K562 (cell line): ENCODE measurements around the gene PPP2R1A. TPM values are rescaled to one million over a fixed set of nuclear protein-coding genes. Genes with fewer than 3 reads are reported as not detected.
A peak's percentile ranks its signal among the peaks of the same experiment; 100 is the strongest.

Experiments
- ATAC-seq: fragments of 200-7000 bp; cut with Tn5 transposase; 3 replicates; pipeline ENCODE4 v1.9.1; 2020; ENCODE audit warnings: moderate library complexity
- BruUV-seq: library from RNA; stranded (reverse); fragments of 400-500 nt; replicated peaks from 2 replicates; lab custom pipeline; 2021; lab: Mats Ljungman, UMichigan
- CTCF ChIA-PET: fragments of 300-600 bp; formaldehyde crosslinking; extraction: SDS; loops from one replicate; lab custom pipeline; 2021; ENCODE audit warnings: low intra/inter-chr PET ratio; lab: Yijun Ruan, JAX
- POLR2A ChIA-PET: fragments of 300-600, 350-650 bp; sonication (Branson Sonifier 250); formaldehyde crosslinking; extraction: SDS; loops from one replicate; lab custom pipeline; 2021; ENCODE audit warnings: antibody characterized with exemption, inconsistent platforms; lab: Yijun Ruan, JAX
- DNase-seq, 4 experiments: peaks; one replicate each; pipeline versions ENCODE4 v3.0.0 to v3.0.0-alpha.2; 2011 to 2018; ENCODE audit warnings: low spot score in 3 of 4, mixed read lengths in 3 of 4; ENCODE audit errors: extremely low read depth in 1 of 4
- FAIRE-seq: peaks from 2 replicates; lab custom pipeline; 2011; peaks lifted over from hg19 to GRCh38; lab: Jason Lieb, UNC
- H2AFZ ChIP-seq: 2 replicates; pipeline ENCODE4 v1.6.0; 2011; ENCODE audit warnings: low read depth, low read length, control low read depth, inconsistent platforms
- H3K27ac ChIP-seq: fragments of 200-600 bp; 3 replicates; pipeline ENCODE4 v1.8.0; 2011; ENCODE audit warnings: low read depth, mild to moderate bottlenecking, control low read depth, inconsistent platforms, low read length, moderate library complexity, mixed read lengths; ENCODE audit errors: extremely low read depth
- H3K27me3 ChIP-seq, 2 experiments: fragments of 300-600 bp in 1 of 2; 2 replicates in 1 of 2; 3 replicates in 1 of 2; pipeline versions ENCODE4 v1.6.0 to v1.8.0; 2011; ENCODE audit warnings: inconsistent platforms in 2 of 2, low read length in 2 of 2, mild to moderate bottlenecking in 1 of 2, mixed read lengths in 1 of 2, moderate library complexity in 1 of 2; ENCODE audit not compliant: control insufficient read depth in 2 of 2, insufficient read depth in 2 of 2
- H3K36me3 ChIP-seq: fragments of 300-600 bp; 3 replicates; pipeline ENCODE4 v1.8.0; 2011; ENCODE audit warnings: mild to moderate bottlenecking, low read length, inconsistent platforms; ENCODE audit not compliant: control insufficient read depth, insufficient read depth
- H3K4me1 ChIP-seq, 2 experiments: fragments of 200-600 bp in 1 of 2; replicated peaks in 1 of 2; 2 replicates in 1 of 2; 3 replicates in 1 of 2; pipeline versions ENCODE4 v1.5.1 to v1.8.0; 2011; ENCODE audit warnings: inconsistent platforms in 2 of 2, low read length in 2 of 2, mild to moderate bottlenecking in 1 of 2, mixed read lengths in 1 of 2, moderate library complexity in 1 of 2; ENCODE audit not compliant: control insufficient read depth in 2 of 2, insufficient read depth in 2 of 2
- H3K4me2 ChIP-seq: 2 replicates; pipeline ENCODE4 v1.6.1; 2011; ENCODE audit warnings: low read length, control low read depth, inconsistent platforms, mixed read lengths; ENCODE audit not compliant: insufficient read depth
- H3K4me3 ChIP-seq: fragments of 200-600 bp; sonication (generic), shearing (Covaris generic); 2 replicates; pipeline ENCODE4 v1.5.1; 2016; ENCODE audit warnings: control low read depth, inconsistent platforms
- H3K79me2 ChIP-seq: fragments of 200-600 bp; 3 replicates; pipeline ENCODE4 v1.8.0; 2011; ENCODE audit warnings: low read length, inconsistent platforms; ENCODE audit not compliant: control insufficient read depth, insufficient read depth
- H3K9ac ChIP-seq, 2 experiments: 2 replicates each; pipeline versions ENCODE4 v1.6.0 to v1.6.1; 2011; ENCODE audit warnings: low read depth in 2 of 2, low read length in 2 of 2, control low read depth in 1 of 2, inconsistent platforms in 1 of 2, mild to moderate bottlenecking in 1 of 2, mixed read lengths in 1 of 2; ENCODE audit not compliant: insufficient read depth in 1 of 2
- H3K9me1 ChIP-seq: one replicate; pipeline ENCODE4 v1.6.0; 2011; ENCODE audit warnings: inconsistent platforms, mild to moderate bottlenecking, low read length, moderate library complexity; ENCODE audit not compliant: control insufficient read depth, insufficient read depth
- H3K9me3 ChIP-seq: replicated peaks from 2 replicates; pipeline ENCODE4 v1.5.1; 2011; ENCODE audit warnings: low read depth, low read length, inconsistent platforms; ENCODE audit not compliant: control insufficient read depth, insufficient read depth
- H4K20me1 ChIP-seq: replicated peaks from 2 replicates; pipeline ENCODE4 v1.6.1; 2011; ENCODE audit warnings: low read length, inconsistent platforms, mixed read lengths; ENCODE audit not compliant: control insufficient read depth, insufficient read depth
- ARID2 ChIP-seq: fragments of 450-650 bp; IDR thresholded peaks from 2 replicates; pipeline ENCODE4 v1.6.1; 2017; ENCODE audit warnings: antibody characterized with exemption, mild to moderate bottlenecking
- SMC3 ChIP-seq: conservative IDR thresholded peaks from 2 replicates; pipeline ENCODE4 v1.6.1; 2011; ENCODE audit warnings: low read depth, low read length, improper control_type of control experiment; ENCODE audit not compliant: insufficient read depth
- WGBS: fragments of 100-300 bp; shearing (Covaris generic); methylation state at CpG from one replicate; pipeline ENCODE4 v1.1.6; 2016; ENCODE audit warnings: low coverage, mixed read lengths; ENCODE audit not compliant: insufficient coverage; ENCODE audit errors: missing lambda C conversion rate; 5-methylcytosine and 5-hydroxymethylcytosine counted together
- in situ Hi-C: fragments of 300-500 bp; cut with MboI; formaldehyde crosslinking; loops from 4 replicates; pipeline ENCODE4 v1.15.0; 2018; ENCODE audit warnings: inconsistent platforms, mixed read lengths
- intact Hi-C: fragments of 100-400 bp; cut with micrococcal nuclease; formaldehyde crosslinking; loops from 2 replicates; pipeline ENCODE4 v1.14.2; 2022
- polyA plus RNA-seq, 8 experiments: library from polyadenylated mRNA; depleted of rRNA in 4 of 8; stranded (reverse) in 5 of 8; unstranded in 3 of 8; fragments of >200 nt; fragmentation: Nextera tagmentation in 2 of 8; fragmentation: Illumina TruSeq in 1 of 8; extraction: Ambion mirVana in 2 of 8; extraction: Trizol in 1 of 8; gene quantifications; 2 replicates each; pipeline versions ENCODE4 v1.2.1 to v1.2.3, GENCODE V29; 2011 to 2014; ENCODE audit warnings: inconsistent platforms in 1 of 8, missing spikeins in 1 of 8
- total RNA-seq, 7 experiments: library from RNA; depleted of rRNA in 6 of 7; stranded (reverse); fragments of >200 nt in 6 of 7; fragmentation: Illumina TruSeq in 2 of 7; extraction: Trizol in 2 of 7; gene quantifications; 2 replicates each; pipeline versions ENCODE4 v1.2.1 to v1.2.3, GENCODE V29; 2011 to 2021; ENCODE audit warnings: low replicate concordance in 1 of 7
- TF ChIP-seq, protein P1 (sequence below), 2 experiments: fragments of 450-650 bp; formaldehyde crosslinking in 1 of 2; IDR thresholded peaks; 2 replicates each; pipeline versions ENCODE4 v1.4.0 to v1.6.1; 2014 to 2020; ENCODE audit warnings: mild to moderate bottlenecking in 2 of 2, borderline replicate concordance in 1 of 2, low read depth in 1 of 2
- TF ChIP-seq, protein P2 (sequence below): fragments of 250-450 bp; sonication (Bioruptor Pico); IDR thresholded peaks from 2 replicates; pipeline ENCODE4 v1.5.0; 2022; ENCODE audit warnings: mild to moderate bottlenecking
- TF ChIP-seq, protein P3 (sequence below), 3 experiments: IDR thresholded peaks in 2 of 3; conservative IDR thresholded peaks in 1 of 3; 2 replicates each; pipeline ENCODE4 v1.5.1; 2011 to 2012; ENCODE audit warnings: low read length in 3 of 3, mild to moderate bottlenecking in 3 of 3, control low read depth in 2 of 3, improper control_type of control experiment in 1 of 3, inconsistent platforms in 1 of 3, low read depth in 1 of 3, mixed read lengths in 1 of 3, moderate library complexity in 1 of 3; ENCODE audit not compliant: insufficient read depth in 2 of 3
- TF ChIP-seq, protein P4 (sequence below): fragments of 450-650 bp; formaldehyde crosslinking; IDR thresholded peaks from 2 replicates; pipeline ENCODE4 v1.4.0; 2020; ENCODE audit warnings: mild to moderate bottlenecking, moderate library complexity

PPP2R1A gene
- total and polyA plus RNA-seq, 9 of the 15 experiments (the other 6 are each of a cell fraction or from before 2014, with no cell fraction given) = 10.1 to 211 (median 70.1) TPM

DNA sequence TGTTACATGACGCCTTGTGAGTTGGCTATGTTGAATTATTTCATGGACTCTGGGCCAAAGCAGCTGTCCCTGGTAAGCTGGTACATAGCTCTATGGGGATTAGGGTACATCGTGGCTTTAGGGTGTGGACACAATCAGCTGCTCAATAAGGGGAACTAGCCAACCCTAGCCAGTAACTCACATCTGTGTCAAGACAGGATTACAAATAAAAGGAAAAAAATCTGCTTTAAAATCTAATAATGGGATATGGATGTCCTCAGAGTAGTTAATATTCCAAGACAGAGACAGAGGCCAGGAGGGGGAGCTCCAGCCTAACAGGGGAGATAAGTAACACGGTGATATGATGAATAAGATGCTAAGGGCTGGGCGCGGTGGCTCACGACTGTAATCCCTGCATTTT lies 58.4 kb downstream of the PPP2R1A start:
- in situ Hi-C loops (no loop called here), intact Hi-C loops (loop anchor here (2.0 to 10.0 kb wide), 2 partner anchors 217 to 501 kb away; no protein-coding TSS in a partner anchor)
- no peak overlapping the region for H3K9ac ChIP-seq
- WGBS = 2% methylated on average over 6 of the region's 6 CpGs
- H3K27me3 ChIP-seq = no peaks in the 10 kb centered on the region
- no peaks in the 10 kb centered on the region for H3K36me3 ChIP-seq
- no peaks in the 10 kb centered on the region for H3K79me2 ChIP-seq
- H3K27ac ChIP-seq = no peak overlapping the region
- no peaks in the 10 kb centered on the region for H3K4me1 ChIP-seq
- H2AFZ ChIP-seq = no peak overlapping the region
- ChIA-PET CTCF (no interaction called here), POLR2A (no interaction called here)
- FAIRE-seq = peak; percentile 57
- H3K4me2 ChIP-seq = no peak overlapping the region
- no peaks in the 10 kb centered on the region for H4K20me1 ChIP-seq
- BruUV-seq = no TSS peak
- no peak overlapping the region for H3K4me3 ChIP-seq
- ATAC-seq = peak; percentile 75; the same call in 2 of the 3 replicates
- H3K9me3 ChIP-seq = no peaks in the 10 kb centered on the region; the same call in 1 of the 2 replicates
- H3K9me1 ChIP-seq = no peaks in the 10 kb centered on the region
- DNase-seq = peak in 2 of 4 experiments; percentile 36 to 56
- peak; percentile 50; the same call in 1 of the 2 replicates for TF ChIP-seq SMC3
- TF ChIP-seq, protein P1, sequence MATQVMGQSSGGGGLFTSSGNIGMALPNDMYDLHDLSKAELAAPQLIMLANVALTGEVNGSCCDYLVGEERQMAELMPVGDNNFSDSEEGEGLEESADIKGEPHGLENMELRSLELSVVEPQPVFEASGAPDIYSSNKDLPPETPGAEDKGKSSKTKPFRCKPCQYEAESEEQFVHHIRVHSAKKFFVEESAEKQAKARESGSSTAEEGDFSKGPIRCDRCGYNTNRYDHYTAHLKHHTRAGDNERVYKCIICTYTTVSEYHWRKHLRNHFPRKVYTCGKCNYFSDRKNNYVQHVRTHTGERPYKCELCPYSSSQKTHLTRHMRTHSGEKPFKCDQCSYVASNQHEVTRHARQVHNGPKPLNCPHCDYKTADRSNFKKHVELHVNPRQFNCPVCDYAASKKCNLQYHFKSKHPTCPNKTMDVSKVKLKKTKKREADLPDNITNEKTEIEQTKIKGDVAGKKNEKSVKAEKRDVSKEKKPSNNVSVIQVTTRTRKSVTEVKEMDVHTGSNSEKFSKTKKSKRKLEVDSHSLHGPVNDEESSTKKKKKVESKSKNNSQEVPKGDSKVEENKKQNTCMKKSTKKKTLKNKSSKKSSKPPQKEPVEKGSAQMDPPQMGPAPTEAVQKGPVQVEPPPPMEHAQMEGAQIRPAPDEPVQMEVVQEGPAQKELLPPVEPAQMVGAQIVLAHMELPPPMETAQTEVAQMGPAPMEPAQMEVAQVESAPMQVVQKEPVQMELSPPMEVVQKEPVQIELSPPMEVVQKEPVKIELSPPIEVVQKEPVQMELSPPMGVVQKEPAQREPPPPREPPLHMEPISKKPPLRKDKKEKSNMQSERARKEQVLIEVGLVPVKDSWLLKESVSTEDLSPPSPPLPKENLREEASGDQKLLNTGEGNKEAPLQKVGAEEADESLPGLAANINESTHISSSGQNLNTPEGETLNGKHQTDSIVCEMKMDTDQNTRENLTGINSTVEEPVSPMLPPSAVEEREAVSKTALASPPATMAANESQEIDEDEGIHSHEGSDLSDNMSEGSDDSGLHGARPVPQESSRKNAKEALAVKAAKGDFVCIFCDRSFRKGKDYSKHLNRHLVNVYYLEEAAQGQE (IDR thresholded peaks at IDR 0.05; ENCODE audit: borderline replicate concordance) = peak; percentile 58; the same call in 1 of the 2 replicates
- TF ChIP-seq, protein P1 (CRISPR knock-in tag; IDR thresholded peaks at IDR 0.05; ENCODE audit: low read depth) = no peak
- TF ChIP-seq, protein P2, sequence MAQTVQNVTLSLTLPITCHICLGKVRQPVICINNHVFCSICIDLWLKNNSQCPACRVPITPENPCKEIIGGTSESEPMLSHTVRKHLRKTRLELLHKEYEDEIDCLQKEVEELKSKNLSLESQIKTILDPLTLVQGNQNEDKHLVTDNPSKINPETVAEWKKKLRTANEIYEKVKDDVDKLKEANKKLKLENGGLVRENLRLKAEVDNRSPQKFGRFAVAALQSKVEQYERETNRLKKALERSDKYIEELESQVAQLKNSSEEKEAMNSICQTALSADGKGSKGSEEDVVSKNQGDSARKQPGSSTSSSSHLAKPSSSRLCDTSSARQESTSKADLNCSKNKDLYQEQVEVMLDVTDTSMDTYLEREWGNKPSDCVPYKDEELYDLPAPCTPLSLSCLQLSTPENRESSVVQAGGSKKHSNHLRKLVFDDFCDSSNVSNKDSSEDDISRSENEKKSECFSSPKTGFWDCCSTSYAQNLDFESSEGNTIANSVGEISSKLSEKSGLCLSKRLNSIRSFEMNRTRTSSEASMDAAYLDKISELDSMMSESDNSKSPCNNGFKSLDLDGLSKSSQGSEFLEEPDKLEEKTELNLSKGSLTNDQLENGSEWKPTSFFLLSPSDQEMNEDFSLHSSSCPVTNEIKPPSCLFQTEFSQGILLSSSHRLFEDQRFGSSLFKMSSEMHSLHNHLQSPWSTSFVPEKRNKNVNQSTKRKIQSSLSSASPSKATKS (CRISPR knock-in tag) = no peak
- TF ChIP-seq, protein P3, sequence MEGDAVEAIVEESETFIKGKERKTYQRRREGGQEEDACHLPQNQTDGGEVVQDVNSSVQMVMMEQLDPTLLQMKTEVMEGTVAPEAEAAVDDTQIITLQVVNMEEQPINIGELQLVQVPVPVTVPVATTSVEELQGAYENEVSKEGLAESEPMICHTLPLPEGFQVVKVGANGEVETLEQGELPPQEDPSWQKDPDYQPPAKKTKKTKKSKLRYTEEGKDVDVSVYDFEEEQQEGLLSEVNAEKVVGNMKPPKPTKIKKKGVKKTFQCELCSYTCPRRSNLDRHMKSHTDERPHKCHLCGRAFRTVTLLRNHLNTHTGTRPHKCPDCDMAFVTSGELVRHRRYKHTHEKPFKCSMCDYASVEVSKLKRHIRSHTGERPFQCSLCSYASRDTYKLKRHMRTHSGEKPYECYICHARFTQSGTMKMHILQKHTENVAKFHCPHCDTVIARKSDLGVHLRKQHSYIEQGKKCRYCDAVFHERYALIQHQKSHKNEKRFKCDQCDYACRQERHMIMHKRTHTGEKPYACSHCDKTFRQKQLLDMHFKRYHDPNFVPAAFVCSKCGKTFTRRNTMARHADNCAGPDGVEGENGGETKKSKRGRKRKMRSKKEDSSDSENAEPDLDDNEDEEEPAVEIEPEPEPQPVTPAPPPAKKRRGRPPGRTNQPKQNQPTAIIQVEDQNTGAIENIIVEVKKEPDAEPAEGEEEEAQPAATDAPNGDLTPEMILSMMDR (IDR thresholded peaks at IDR 0.05 in 2 of 3, conservative IDR thresholded peaks at IDR 0.05 in 1 of 3; ENCODE audit: insufficient read depth in 2 of 3, low read depth in 1 of 3, low read length in 3 of 3) = peak; percentile 48 to 71 (median 54)
- 0 out of 2 replicates have a peak, but pooled peaks have one; percentile 21 for TF ChIP-seq ARID2
- TF ChIP-seq, protein P4, sequence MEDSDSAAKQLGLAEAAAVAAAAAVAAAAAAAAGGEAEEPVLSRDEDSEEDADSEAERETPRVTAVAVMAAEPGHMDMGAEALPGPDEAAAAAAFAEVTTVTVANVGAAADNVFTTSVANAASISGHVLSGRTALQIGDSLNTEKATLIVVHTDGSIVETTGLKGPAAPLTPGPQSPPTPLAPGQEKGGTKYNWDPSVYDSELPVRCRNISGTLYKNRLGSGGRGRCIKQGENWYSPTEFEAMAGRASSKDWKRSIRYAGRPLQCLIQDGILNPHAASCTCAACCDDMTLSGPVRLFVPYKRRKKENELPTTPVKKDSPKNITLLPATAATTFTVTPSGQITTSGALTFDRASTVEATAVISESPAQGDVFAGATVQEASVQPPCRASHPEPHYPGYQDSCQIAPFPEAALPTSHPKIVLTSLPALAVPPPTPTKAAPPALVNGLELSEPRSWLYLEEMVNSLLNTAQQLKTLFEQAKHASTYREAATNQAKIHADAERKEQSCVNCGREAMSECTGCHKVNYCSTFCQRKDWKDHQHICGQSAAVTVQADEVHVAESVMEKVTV (CRISPR knock-in tag) = 0 out of 2 replicates have a peak, but pooled peaks have one; percentile 18
